OCI-LY3 (cell line): ENCODE results near the gene BLOC1S6.

ENCODE experiments used
- CTCF ChIP-seq: fragments of 200-600, 300-600 bp; sonication (generic); IDR thresholded peaks from 2 replicates; pipeline ENCODE4 v1.5.1; 2014; ENCODE audit warnings: antibody characterized with exemption, low read length, low read depth
- EZH2phosphoT487 ChIP-seq: fragments of 200-600 bp; shearing (Covaris generic); IDR thresholded peaks from 2 replicates; pipeline ENCODE4 v1.6.1; 2018; ENCODE audit warnings: antibody characterized with exemption, mixed run types, low read depth

- TF ChIP-seq CTCF (no peak), EZH2phosphoT487 (no peak)
Measured at GRCh38 chr15:45653702-45654424, 66.7 kb downstream of the BLOC1S6 start.
